ENCODE measurements around the gene TSTD1.

The TSTD1 gene

DNA sequence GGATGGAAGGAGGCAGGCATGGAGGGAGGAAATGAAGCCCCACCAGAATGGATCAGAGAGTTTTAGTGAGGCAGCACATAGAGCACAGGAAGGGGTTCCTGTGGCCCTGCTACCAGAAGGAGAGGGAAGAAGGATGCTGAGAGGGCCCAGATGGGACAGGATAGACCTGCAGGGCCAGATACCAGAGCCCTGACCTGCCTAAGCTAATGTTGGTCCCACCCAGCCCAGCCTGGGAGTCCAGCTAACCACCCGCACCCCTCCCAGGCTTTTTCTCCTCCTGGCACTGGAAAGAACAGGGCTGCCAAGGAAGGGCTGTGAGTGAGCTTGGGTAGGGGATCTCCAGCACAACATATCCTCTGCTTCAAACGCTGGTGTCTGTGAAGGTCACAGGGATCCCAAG lies 43.7 kb upstream of the TSTD1 start:
- Histone ChIP-seq H3K27me3 (ENCODE audit: insufficient read depth, poor library complexity, severe bottlenecking) (no peaks in the 10 kb centered on the region), H3K27ac (replicated peaks) (no peak overlapping the region), H3K4me3 (replicated peaks; ENCODE audit: insufficient read depth, low read length) (no peak overlapping the region)
- TF ChIP-seq, protein P1, sequence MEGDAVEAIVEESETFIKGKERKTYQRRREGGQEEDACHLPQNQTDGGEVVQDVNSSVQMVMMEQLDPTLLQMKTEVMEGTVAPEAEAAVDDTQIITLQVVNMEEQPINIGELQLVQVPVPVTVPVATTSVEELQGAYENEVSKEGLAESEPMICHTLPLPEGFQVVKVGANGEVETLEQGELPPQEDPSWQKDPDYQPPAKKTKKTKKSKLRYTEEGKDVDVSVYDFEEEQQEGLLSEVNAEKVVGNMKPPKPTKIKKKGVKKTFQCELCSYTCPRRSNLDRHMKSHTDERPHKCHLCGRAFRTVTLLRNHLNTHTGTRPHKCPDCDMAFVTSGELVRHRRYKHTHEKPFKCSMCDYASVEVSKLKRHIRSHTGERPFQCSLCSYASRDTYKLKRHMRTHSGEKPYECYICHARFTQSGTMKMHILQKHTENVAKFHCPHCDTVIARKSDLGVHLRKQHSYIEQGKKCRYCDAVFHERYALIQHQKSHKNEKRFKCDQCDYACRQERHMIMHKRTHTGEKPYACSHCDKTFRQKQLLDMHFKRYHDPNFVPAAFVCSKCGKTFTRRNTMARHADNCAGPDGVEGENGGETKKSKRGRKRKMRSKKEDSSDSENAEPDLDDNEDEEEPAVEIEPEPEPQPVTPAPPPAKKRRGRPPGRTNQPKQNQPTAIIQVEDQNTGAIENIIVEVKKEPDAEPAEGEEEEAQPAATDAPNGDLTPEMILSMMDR (IDR thresholded peaks at IDR 0.05; ENCODE audit: insufficient read depth, low read length), result no peak
- no peak for TF ChIP-seq SPI1 (IDR thresholded peaks at IDR 0.05; ENCODE audit: borderline replicate concordance, low read depth)
- TF ChIP-seq POLR2AphosphoS5 (IDR thresholded peaks at IDR 0.05; ENCODE audit: low read depth), result no peak
- no peak for TF ChIP-seq GABPA (IDR thresholded peaks at IDR 0.05; ENCODE audit: low read depth)
- TF ChIP-seq, protein P2, sequence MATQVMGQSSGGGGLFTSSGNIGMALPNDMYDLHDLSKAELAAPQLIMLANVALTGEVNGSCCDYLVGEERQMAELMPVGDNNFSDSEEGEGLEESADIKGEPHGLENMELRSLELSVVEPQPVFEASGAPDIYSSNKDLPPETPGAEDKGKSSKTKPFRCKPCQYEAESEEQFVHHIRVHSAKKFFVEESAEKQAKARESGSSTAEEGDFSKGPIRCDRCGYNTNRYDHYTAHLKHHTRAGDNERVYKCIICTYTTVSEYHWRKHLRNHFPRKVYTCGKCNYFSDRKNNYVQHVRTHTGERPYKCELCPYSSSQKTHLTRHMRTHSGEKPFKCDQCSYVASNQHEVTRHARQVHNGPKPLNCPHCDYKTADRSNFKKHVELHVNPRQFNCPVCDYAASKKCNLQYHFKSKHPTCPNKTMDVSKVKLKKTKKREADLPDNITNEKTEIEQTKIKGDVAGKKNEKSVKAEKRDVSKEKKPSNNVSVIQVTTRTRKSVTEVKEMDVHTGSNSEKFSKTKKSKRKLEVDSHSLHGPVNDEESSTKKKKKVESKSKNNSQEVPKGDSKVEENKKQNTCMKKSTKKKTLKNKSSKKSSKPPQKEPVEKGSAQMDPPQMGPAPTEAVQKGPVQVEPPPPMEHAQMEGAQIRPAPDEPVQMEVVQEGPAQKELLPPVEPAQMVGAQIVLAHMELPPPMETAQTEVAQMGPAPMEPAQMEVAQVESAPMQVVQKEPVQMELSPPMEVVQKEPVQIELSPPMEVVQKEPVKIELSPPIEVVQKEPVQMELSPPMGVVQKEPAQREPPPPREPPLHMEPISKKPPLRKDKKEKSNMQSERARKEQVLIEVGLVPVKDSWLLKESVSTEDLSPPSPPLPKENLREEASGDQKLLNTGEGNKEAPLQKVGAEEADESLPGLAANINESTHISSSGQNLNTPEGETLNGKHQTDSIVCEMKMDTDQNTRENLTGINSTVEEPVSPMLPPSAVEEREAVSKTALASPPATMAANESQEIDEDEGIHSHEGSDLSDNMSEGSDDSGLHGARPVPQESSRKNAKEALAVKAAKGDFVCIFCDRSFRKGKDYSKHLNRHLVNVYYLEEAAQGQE (IDR thresholded peaks at IDR 0.05; ENCODE audit: insufficient replicate concordance, low read depth), result no peak
- no peak for DNase-seq (ENCODE audit: low read depth in 1 of 2, low spot score in 1 of 2)

DNA sequence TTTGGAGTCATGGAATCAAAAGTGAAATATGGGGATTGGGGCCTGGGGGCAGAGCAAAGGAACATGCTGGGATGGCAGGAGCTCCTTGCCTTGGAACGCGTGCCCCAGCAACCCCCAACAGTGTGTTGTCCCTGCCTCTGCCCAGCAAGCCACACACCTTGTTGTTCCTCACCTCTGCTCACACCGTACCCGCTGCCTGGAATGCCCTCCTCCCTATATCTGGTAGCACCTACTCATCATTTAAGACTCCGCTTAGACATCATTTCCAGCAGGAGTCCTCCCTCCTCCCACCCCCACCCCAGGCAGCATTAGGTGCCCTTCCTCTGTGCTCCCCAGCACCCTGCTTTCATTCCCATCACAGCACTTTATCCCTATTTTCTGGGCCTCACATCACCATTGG lies 42.8 kb upstream of the TSTD1 start:
- Histone ChIP-seq H3K27ac (replicated peaks) (no peak overlapping the region), H3K27me3 (ENCODE audit: insufficient read depth, poor library complexity, severe bottlenecking) (no peaks in the 10 kb centered on the region)
- TF ChIP-seq GABPA (IDR thresholded peaks at IDR 0.05; ENCODE audit: low read depth), result no peak
- TF ChIP-seq, protein P1 (IDR thresholded peaks at IDR 0.05; ENCODE audit: insufficient read depth, low read length), result no peak
- TF ChIP-seq, protein P2 (IDR thresholded peaks at IDR 0.05; ENCODE audit: insufficient replicate concordance, low read depth), result no peak
- no peak for TF ChIP-seq POLR2AphosphoS5 (IDR thresholded peaks at IDR 0.05; ENCODE audit: low read depth)
- TF ChIP-seq SPI1 (IDR thresholded peaks at IDR 0.05; ENCODE audit: borderline replicate concordance, low read depth), result no peak

GRCh38 chr1:161080441-161081405 lies 42.0 kb upstream of the TSTD1 start:
- Histone ChIP-seq H3K27me3 (ENCODE audit: insufficient read depth, poor library complexity, severe bottlenecking) (no peaks in the 10 kb centered on the region), H3K27ac (replicated peaks) (no peak overlapping the region), H3K4me3 (replicated peaks; ENCODE audit: insufficient read depth, low read length) (no peak overlapping the region)
- TF ChIP-seq SPI1 (IDR thresholded peaks at IDR 0.05; ENCODE audit: borderline replicate concordance, low read depth) (no peak), POLR2AphosphoS5 (IDR thresholded peaks at IDR 0.05; ENCODE audit: low read depth) (no peak)
- TF ChIP-seq, protein P1 (IDR thresholded peaks at IDR 0.05; ENCODE audit: insufficient read depth, low read length), result no peak
- TF ChIP-seq, protein P2 (IDR thresholded peaks at IDR 0.05; ENCODE audit: insufficient replicate concordance, low read depth), result no peak
- DNase-seq (ENCODE audit: low read depth in 1 of 2, low spot score in 1 of 2), result no peak

More for the DNA sequence above, 42.8 kb upstream of the TSTD1 start:
- no peak for DNase-seq (ENCODE audit: low read depth in 1 of 2, low spot score in 1 of 2)
- no peak overlapping the region for H3K4me3 ChIP-seq (replicated peaks; ENCODE audit: insufficient read depth, low read length)

Measured in HL-60 (cell line).